Stimulated activated CD8-positive, alpha-beta memory T cell treated with anti-CD3 and anti-CD28 coated beads, Interleukin-7, amount 100 ng/mL, for 24 hours (primary cell): ENCODE results near the gene HSPB9.

Experiments
- DNase-seq: peaks from one replicate; pipeline ENCODE4 v3.0.0-alpha.2; 2020; ENCODE audit warnings: low read depth

The HSPB9 gene, protein sequence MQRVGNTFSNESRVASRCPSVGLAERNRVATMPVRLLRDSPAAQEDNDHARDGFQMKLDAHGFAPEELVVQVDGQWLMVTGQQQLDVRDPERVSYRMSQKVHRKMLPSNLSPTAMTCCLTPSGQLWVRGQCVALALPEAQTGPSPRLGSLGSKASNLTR

DNA sequence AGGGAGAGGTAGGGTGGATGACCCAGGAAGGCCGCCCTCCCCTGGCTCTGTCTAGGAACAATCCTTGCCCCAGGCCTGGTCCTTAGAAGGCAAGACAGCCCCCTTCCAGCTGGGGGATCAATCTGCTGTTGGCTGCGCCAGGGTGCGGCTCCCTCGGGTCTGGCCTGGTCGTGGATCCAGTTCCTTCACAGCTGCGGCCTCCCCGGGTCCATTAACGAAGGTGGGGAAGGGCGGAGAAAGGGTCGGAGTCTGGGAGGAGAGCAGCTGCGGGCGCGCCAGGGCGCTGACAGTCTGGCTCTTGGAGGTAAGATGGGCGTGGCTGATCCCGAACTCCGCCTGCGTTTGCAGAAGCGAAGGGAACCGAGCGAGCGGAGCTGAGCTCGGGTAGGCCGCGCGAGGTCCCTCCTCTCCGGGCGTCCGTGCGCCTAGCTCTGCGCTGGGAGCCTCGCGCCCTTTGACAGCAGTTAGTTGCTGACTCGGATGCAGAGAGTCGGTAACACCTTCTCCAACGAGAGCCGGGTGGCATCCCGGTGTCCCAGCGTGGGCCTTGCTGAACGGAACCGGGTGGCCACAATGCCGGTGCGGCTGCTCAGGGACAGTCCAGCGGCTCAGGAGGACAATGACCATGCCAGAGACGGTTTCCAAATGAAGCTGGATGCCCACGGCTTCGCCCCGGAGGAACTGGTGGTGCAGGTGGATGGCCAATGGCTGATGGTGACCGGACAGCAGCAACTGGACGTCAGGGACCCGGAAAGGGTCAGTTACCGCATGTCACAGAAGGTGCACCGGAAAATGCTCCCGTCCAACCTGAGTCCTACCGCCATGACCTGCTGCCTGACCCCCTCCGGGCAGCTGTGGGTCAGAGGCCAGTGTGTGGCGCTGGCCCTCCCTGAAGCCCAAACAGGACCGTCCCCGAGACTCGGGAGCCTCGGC is at the start of gene HSPB9:
Gene HSPB9 (plus strand): TSS at position 434 of the 933 bp plus-strand sequence. CDS start 47 bp downstream, at position 481.
- DNase-seq: no peak

DNA sequence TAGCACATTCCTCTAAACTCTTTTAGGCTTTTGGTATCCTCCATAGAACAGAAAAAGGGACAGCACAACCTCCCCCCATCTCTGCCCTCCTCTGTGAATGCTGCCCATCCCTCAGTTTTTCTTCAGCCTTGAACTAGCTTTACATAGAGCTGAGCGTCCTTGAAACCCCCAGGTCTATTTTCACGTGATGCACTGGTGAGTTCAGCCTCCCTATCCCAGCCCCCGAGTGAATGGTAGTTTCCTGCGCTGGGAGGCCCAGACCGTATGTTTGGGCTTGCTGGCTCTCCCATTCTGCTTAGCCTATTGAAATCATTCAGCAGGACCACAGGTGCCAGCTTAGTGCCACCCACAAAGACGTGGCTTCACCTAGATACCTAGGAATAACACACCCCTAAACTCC is 46.8 kb upstream of the HSPB9 start:
- DNase-seq: no peak

DNA sequence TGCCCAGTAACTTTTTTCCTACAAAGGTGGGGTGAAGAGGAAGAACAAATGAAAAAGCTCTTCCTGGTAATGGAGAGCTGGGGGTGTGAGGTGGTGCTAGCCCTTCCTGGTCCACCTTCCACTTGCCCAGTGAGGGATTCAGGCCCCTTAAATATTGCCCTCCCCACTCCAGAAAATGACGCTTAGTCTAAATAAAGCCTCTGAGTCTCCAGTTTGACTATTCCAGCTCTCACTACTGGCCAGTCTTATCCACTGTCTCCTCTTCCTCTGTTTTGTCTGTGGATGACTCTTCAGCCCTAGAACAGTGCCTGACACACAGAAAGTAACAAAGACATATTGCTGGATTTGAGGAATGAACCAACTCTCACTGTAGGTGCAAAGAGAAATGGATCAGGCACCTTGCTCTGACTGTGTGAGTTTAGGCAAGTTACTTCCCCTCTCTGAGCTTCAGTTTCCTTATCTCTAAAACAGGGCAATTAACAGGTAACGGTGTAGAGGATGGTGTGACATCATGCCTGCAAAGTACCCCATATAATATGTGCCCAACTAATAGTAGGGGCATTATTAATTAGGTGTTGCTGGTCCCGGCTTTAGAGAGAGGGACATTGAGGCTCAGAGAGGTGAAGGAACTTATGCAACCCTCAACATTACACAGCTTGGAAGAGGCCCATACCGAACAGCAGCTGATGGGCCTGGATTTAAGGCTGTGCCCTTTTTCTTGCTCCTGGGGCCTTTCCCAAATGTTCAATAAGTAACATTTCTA is 45.6 kb upstream of the HSPB9 start:
- no peak for DNase-seq

DNA sequence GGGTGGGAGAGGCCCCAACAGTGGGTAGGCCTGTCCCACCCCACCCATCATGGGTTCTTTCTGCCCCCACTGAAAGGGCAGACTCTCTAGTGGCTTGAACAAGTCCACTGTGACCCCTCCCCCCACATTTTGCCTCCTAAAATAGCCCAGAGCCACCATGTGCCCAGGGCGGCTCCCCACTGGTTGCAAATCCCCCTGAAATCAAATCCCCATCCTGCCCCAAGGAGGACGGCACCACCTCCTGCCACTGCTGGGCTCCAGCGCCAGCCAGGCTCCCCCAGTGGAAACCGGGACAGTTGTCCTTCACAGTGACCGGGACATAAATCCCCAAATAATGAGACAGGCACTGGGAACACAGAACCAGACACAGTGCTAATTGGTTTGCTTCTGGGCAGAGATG is 44.8 kb upstream of the HSPB9 start:
- DNase-seq: no peak

DNA sequence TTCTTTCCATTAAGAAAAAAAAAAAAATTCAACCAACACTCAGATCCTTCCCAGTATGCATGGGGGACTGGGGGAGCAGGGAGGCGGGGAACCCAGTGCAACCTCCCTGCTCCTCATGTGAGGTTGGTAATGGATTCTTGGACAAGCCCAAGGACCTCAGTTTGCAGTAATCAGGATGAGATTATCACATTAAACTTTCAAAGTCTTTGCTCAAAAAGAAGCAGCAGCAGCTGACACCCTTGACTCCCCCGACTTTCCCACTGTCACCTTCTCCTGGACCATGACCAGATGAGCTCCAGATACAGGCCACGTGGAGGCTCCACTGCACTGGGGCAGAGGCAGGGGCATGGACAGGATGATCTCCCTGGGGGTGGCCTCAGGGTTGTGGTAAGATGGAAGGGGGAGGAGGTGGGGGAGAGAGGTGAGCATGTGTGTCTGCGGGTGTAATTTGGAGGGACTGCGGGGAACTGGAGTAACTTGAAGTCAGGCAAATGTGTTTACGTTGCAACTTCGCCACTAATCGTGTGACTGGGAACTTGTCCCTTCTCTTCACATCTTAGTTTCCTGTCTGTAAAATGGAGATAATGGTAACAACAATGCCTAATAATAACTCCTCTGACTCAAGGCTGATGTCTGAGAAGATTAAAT is 44.1 kb upstream of the HSPB9 start:
- DNase-seq: no peak

DNA sequence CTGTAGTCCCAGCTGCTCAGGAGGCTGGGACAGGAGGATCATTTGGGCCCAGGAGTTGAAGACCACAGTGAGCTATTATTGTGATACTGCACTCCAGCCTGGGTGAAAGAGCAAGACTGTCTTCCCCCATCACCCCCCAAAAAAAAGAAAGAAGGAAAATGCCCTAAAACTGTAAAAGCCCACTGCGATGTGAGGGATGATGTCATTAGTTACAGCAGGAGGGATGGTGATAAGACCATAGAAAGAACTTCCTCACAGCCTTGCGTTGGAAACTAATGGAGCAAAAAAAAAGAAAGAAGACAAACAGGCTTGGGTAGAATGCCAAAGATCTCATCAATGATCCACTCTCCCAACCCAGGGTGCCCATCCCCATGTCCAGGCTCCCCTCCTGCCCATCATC is 43.1 kb upstream of the HSPB9 start:
- no peak for DNase-seq

DNA sequence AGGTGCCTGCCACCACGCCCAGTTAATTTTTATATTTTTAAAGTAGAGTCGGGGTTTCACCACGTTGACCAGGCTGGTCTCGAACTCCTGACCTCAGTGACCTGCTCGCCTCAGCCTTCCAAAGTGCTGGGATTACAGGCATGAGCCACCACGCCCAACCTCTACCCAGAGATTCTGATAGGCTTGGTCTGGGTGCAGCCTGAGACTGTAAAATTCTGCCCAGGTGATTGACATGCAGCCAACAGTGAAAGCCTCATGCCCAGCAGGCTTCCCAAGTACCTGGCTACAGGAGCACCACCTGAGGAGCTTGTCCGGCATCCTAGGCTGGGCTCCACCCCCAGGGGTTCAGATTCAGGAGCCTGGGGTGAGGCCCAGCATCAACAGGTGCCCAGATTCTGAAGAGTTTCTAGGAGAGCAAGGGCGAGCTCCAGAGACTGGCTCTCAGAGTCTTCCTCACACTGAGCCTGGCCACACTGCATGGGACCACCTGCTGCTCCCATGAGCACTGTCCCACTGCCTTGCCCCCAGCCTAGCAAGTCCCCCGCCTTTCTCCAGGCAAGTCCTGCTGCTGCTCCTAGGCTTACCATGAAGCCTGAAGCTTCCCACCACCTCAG is 41.0 kb upstream of the HSPB9 start:
- no peak for DNase-seq

DNA sequence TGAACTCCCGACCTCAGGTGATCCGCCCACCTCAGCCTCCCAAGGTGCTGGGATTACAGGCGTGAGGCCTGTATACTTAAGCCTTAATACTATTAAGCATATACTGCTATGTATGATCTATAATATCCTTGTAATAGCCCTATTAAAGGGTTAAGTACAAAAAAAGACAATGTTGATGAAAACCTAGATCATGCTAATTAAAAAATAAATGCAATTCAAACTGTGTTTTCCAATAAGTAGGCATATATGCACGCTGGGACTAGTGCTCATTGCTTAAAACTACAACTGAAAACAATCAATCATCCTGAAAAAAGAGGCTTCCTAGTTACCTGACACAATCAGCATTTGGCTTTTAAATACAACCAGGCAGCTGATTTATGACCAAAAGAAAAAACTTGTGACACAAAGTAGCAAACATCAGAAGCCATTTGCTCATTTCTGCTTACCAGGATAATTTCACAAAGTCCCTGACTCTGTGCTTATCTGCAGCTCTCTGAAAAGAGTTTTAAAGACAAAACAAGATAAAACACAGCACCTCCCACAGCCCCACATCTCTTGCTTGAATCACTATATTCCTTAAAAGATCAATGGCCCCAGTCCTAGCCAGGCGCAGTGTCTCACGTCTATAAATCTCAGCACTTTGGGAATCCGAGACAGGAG is 35.4 kb upstream of the HSPB9 start:
- DNase-seq: no peak

DNA sequence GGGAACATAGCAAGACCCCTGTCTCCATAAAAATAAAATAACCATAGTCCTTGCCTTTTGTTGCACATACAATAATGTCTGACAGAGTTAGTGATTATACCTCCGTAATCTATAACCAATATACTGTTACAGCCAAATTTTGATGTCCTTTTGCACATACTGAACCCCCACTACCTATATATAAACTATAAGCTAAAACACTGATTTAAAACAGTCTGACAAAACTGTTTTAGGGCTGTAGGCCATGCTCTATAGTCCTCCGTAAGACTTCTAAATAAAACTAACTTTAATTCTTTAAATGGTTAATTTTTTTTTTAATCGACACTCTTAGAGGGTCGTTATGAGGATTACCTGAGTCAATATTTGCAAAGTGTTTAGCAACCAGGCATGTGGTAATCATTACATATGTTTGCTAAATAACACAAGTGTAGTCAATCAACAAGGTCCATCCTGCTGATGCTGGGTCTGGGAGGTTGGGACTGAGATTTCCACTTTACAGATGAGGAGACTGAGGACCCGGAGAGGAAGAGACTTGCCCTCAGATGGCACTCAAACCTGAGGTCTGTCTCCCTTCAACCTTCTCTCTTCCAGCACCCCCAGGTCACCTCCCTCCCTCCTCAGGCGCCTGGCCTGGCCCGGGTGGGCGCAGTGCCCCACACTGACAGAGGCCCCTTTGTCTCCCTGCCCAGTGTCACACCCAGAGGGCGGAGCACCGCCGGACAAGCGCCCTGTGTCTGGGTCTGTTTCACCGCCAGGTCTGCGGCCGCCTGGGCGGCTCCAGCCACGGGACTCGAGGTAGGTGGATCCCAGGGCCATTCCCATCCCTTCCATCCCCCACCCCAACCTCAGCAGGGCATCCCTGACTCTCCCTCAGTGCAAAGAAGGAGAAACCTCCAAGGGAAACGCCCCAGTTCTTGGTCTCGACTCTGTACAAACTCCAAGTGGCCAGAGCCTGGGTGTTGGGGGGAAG is 34.6 kb upstream of the HSPB9 start:
- DNase-seq: no peak

DNA sequence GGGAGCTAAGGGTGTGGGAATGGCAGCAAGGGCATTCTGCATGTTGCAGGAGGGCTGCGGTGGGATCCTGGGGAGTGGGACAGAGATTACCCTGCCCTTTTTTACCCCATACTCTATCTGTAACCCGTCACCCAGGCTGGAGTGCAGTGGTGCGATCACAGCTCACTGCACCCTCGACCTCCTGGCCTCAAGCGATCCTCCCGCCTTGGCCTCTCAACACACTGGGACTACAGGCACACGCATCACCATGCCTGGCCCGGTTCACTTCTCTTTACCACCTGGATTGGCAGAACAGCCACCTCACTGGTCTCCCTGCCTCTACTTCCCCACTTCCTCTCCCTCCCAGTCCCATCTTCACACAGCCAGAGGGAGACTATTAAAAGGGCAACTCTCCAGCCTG is 33.9 kb upstream of the HSPB9 start:
- DNase-seq: no peak

DNA sequence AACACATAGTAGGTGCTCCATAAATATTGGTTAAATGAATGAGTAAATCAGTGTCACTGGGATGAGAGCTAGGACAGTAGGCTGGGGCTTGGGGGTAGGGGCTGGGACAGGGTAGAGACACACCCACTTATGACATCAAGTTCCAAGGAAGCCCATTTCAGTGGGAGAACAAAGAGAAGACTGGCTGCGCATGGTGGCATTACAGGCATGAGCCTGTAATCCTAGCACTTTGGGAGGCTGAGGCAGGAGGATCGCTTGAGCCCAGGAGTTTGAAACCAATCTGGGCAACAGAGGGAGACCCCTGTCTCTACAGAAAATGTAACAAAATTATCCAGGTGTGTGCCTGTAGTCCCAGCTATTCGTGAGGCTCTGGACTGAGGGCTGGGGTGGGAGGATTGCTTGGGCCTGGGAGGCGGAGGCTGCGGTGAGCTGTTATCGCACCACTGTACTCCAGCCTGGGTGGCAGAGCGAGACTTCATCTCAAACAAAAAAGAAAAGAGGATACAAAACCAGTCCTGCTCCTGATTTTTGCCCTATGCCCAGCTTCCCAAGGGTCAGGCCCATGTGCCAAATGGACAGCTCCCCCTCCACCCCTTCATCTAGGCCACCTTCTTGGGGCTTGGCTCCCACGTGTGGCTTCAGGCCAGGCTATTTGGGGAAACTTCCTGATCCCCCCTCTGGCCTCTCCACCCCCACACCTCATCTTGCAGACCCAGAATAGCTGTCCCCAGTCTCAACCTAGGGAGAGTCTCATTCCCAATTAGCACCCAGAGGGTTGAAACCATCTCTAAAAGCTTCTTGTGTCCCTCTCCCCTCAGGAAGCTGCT is 31.4 kb upstream of the HSPB9 start:
- no peak for DNase-seq

DNA sequence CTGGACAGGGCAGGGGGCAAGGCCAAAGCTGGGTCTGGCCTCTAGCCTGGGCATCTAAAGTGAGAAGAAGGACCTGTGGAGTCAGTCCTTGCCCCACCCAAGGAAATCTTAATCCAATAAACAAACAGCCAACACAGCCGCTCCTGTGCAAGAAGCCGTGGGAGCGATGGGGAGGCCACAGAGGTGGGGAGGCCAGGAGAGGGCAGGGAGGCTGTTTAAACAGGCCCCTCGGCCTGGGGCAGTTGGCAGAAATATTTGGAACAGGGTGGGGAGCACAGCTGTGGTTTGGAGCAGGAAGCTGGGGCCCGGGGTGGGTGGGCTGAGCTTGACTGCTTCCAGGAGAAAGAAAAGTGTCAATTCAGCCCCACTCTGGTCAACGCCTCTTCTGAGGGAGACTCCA is 29.7 kb upstream of the HSPB9 start:
- DNase-seq: no peak

DNA sequence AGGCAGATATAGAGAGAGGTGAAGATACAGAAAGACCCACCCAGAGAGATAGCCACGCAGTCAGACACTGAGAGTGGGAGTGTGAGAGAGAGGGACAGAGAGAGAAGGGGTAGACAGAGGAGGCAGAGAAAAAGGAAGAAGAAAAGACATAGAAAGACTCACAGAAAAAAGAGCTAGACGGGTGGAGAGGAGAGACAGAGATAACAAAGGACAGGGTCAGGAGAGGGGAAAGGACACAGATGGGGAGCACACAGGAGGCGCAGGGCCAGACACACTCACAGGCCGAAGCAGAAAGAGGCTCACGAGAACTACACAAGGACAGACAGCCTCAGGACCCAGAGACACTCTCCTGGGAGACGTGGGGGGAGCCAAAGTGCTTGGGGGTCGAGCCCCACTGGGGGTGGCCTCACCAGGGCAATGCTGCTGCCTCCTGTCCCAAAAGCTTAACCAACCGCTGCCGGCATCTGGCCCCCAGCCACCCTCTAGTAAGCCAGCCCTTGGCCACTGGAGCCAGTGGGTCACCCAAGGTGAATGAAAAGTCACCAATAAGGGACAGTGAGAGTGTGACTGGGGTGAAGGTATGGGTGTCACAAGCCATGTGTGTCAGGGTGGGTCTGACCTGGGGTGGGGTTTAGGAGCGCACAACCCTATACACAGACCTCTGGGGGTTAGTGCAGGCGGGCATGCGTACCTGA is 28.1 kb upstream of the HSPB9 start:
- no peak for DNase-seq

DNA sequence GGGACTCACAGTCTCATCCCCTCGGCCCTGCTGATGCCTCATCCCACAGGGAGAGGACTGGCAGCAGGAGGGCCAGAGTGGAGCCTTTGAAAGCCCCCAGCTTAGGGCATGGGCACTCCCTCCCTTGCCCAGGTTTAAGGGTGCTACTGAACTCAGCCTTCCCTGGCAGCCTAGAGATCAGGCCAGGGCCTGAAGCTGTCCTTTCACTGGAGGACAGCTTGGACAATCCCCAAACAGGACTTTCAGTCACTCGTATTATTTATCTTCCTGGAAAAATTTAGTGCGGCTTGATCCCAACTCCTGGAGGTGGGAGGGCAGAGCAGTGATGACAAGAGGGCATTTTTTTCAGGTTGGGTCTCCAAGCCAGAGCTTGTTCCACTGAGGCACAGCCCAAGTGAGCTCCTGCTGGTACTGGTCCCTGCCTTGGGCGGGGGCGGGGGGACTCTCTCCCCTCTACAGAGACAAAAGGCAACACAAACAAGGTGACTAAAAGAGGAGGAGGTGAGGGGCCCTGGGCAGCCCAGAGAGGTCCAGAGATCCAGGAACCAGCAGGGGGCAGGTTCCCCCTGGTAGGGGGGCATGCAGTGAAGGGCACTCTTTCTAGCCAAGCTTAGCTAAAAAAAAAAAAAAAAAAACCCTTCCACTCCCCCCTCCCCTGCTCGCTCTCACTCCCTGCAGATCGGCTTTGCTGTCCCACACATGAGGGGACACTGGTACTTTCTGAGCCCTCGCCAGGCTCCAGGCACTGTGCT is 26.1 kb upstream of the HSPB9 start:
- no peak for DNase-seq

DNA sequence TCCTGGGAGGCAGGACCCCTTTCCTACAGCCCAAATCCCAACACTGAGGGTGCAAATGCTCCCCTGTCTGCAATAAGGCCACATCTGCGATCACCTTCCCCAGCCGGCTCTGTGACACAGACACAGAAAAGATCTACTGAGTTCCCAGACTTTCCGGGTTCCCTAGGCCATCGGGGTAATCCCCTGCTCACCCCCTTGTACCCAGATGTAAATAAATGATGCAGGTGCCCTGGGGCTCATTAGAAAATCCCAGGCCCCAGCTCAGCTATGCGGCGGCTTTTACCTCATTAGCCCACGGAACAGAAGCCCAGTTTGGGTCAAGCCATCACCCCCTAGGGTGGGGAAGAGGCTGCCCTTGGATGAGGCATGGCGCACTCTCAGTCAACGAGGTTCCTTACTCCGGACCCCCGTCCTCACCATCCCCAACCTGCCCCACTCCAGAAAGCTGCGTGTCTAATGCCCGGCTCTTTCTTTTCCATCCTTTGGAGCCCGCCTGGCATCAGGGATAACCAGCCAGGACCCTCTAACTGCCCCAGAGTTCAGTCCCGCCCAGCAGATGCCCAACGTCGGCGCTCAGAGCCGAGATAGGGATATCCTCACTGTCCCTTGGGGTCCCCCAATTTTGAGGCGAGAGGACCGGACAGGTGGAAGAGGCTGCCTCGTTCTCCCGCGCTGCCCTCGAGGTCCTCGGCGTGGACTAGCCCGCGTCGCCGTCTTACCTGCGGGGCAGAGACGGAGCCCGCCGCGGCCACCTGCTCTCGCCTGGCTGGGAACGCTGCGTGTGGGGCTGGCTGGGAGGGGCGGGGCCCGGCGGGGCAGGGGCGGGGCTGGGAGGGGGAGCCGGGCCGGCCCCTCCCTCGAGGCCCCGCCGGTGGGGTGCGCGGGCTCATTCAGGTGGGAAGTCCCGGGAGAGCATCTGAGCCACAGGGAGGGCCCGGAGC is 24.6 kb upstream of the HSPB9 start, which contains the start of gene ZNF385C:
Gene ZNF385C (minus strand): TSS at position 783 of the 941 bp plus-strand sequence. CDS start 35,417 bp downstream, outside the sequence.
- DNase-seq: no peak

DNA sequence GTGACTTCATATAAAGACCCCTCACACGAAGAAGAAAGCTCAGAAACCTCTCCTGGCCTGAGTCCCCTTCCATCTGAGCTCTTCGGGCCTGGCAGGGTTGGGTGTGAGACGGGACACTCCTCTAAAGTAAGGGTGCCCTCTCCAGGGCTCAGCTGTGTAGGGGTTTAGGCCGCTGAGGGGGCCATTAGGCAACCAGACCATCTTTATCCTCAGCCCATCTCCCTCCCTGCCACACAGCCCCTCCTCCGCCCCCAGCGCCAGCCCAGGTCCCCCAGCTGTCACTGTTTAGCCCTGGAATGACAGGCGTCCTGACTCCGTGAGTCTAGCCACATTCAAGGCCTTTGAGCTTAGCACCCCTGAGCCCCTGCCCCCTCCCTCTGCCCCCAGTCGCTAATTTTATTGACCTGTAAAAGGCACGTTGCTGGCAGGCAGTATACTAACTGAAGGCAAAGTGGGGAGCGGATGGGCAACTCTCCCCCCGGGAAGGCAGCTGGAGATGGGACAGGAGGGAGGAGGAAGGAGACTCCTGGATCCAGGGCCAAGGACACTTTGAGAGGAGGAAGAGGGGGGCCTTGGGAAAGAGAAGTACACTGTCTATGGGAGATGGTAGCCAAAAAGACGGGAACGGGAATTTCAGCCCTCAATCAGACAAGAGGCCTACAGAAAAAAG is 23.7 kb upstream of the HSPB9 start:
- no peak for DNase-seq
